Skeletal muscle tissue (tissue), 4 donors: ENCODE data around the gene PTH1R. TPM values are rescaled to one million over a fixed set of nuclear protein-coding genes. Genes with fewer than 3 reads are reported as not detected.
"Not testable (repeated sequence)": the region's sequence is repeated elsewhere in the genome, so short reads cannot be mapped to it uniquely, and the experiment has no call there.

Source experiments
- H3K27ac ChIP-seq: one replicate; pipeline ENCODE4 v1.7.0; 2013; ENCODE audit warnings: mild to moderate bottlenecking, low read depth, low read length, inconsistent platforms
- H3K27me3 ChIP-seq, 3 donors: one replicate each; pipeline ENCODE4 v1.7.0; 2013; ENCODE audit warnings: low read length in 3 of 3; ENCODE audit not compliant: control insufficient read depth in 3 of 3, insufficient read depth in 3 of 3
- H3K36me3 ChIP-seq, 3 donors: one replicate each; pipeline ENCODE4 v1.7.0; 2013; ENCODE audit warnings: low read length in 3 of 3; ENCODE audit not compliant: control insufficient read depth in 3 of 3, insufficient read depth in 3 of 3
- H3K4me1 ChIP-seq, 3 donors: one replicate each; pipeline ENCODE4 v1.7.0; 2013; ENCODE audit warnings: low read length in 3 of 3, mild to moderate bottlenecking in 3 of 3; ENCODE audit not compliant: control insufficient read depth in 3 of 3, insufficient read depth in 3 of 3
- H3K4me3 ChIP-seq, 3 donors: one replicate each; pipeline ENCODE4 v1.7.0; 2013; ENCODE audit warnings: low read length in 3 of 3
- H3K9ac ChIP-seq, 3 donors: one replicate each; pipeline ENCODE4 v1.7.0; 2013; ENCODE audit warnings: low read length in 3 of 3, mild to moderate bottlenecking in 3 of 3, moderate library complexity in 2 of 3, low read depth in 1 of 3
- H3K9me3 ChIP-seq, 3 donors: one replicate each; pipeline ENCODE4 v1.7.0; 2013; ENCODE audit warnings: low read length in 3 of 3; ENCODE audit not compliant: control insufficient read depth in 3 of 3
- total RNA-seq: library from RNA; depleted of rRNA; stranded (reverse); fragments of >200 nt; gene quantifications from one replicate; pipeline ENCODE4 v1.2.3, GENCODE V29; 2014
- donor health status: Osteomylitis.

Gene PTH1R
- total RNA-seq, 1 donor from 2014 or later = 9.4 TPM

DNA sequence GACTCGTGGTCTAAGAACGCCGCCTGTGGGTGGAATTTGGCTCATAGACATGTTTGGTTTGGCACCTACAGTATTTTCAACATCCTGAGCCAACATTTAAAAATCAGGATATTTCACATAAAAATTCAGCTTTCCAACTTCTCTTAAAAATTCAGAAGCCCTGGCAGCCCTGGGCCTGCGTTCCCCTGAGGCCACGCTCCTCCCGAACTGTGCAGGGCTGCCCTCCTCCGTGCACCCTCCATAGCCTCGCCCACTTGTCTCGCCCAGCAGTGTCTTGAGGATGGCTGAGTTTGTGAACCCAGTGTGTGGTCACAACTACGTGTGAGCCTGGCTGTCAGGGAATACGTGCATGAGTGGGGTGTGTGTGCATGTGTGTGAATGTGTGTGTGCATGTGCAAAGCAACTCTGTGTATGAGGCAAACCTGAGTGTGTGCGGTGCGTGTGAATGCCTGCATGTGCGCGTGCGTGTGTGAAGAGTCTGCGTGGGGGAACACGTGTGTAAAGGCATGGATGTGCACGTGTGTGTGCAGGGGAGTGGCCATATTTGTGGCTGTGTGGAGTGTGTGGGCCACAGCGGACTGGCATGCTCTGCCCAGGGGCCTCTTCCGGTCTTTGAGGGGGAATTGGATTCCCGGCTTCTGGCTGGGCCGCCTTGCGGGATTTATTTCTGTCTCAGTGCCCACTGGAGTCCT lies 30.9 kb downstream of the PTH1R start:
- Histone ChIP-seq H3K9ac (no peak overlapping the region), H3K27me3 (no peaks in the 10 kb centered on the region), H3K27ac (no peak overlapping the region), H3K36me3 (no peaks in the 10 kb centered on the region), H3K4me1 (peaks cover 18 to 20% (median 19%) of the 10 kb centered on the region in 3 donors), H3K4me3 (no peak overlapping the region), H3K9me3 (no peaks in the 10 kb centered on the region)

DNA sequence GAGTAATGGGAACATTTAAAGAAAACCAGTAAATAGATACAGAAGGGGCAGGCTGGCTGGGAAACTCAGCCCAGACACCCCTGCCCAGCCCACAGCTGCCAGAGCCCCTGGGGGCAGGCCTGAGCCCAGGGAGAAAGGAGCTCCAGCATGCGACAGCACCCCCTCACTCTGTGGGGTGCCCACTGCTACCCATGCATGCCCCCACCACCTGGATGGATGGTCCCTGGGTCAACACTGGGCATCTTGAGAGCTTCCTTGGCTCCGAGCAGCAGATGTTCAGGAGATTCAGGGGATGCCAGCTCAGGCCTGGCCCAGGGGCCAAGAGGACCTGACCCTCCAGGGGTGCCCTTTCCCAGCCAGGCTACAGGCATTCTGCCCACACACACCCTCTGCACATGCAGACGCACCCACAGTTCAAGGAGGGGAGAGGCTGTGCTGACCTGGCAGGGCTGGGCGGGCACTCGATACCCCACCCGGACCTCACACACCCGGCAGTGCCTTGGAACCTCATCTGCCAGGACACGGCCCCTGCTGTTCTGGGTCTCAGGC lies 31.5 kb downstream of the PTH1R start:
- Histone ChIP-seq H3K4me1 (peaks cover 23 to 26% (median 23%) of the 10 kb centered on the region in 3 donors), H3K27me3 (no peaks in the 10 kb centered on the region), H3K4me3 (peak overlapping the region; percentile 41 to 50 (median 41)), H3K9ac (peak overlapping the region in 2 of 3 donors; percentile 48 to 68), H3K9me3 (no peaks in the 10 kb centered on the region), H3K27ac (no peak overlapping the region), H3K36me3 (no peaks in the 10 kb centered on the region)

- Histone ChIP-seq H3K9ac (peak overlapping the region in 1 of 3 donors; percentile 68), H3K4me1 (peaks cover 23 to 26% (median 24%) of the 10 kb centered on the region in 3 donors), H3K27ac (no peak overlapping the region), H3K9me3 (no peaks in the 10 kb centered on the region), H3K27me3 (no peaks in the 10 kb centered on the region), H3K36me3 (no peaks in the 10 kb centered on the region), H3K4me3 (peak overlapping the region; percentile 41 to 50 (median 41))
These were observed 32.1 kb downstream of the PTH1R start for GRCh38 chr3:46909535-46910161.

GRCh38 chr3:46910166-46910760 lies 32.7 kb downstream of the PTH1R start:
- no peaks in the 10 kb centered on the region for H3K36me3 ChIP-seq
- H3K4me3 ChIP-seq = no peak overlapping the region
- no peaks in the 10 kb centered on the region for H3K9me3 ChIP-seq
- no peaks in the 10 kb centered on the region for H3K27me3 ChIP-seq
- H3K27ac ChIP-seq = no peak overlapping the region
- H3K9ac ChIP-seq = no peak overlapping the region
- H3K4me1 ChIP-seq = peaks cover 23 to 28% (median 24%) of the 10 kb centered on the region in 3 donors

GRCh38 chr3:46910914-46911313 lies 33.4 kb downstream of the PTH1R start:
- H3K36me3 ChIP-seq, H3K9me3 ChIP-seq, H3K27me3 ChIP-seq, H3K4me3 ChIP-seq, H3K27ac ChIP-seq, H3K9ac ChIP-seq: not testable (repeated sequence)
- H3K4me1 ChIP-seq = peaks cover 23 to 33% (median 28%) of the 10 kb centered on the region in 3 donors

- peaks cover 0 to 4% (median 0%) of the 10 kb centered on the region in 3 donors for H3K9me3 ChIP-seq
- H3K9ac ChIP-seq = no peak overlapping the region
- H3K27me3 ChIP-seq = no peaks in the 10 kb centered on the region
- no peak overlapping the region for H3K4me3 ChIP-seq
- peaks cover 3 to 14% (median 10%) of the 10 kb centered on the region in 3 donors for H3K36me3 ChIP-seq
- no peak overlapping the region for H3K27ac ChIP-seq
- peaks cover 23 to 33% (median 28%) of the 10 kb centered on the region in 3 donors for H3K4me1 ChIP-seq
These were observed 35.5 kb downstream of the PTH1R start for GRCh38 chr3:46912986-46913385.

DNA sequence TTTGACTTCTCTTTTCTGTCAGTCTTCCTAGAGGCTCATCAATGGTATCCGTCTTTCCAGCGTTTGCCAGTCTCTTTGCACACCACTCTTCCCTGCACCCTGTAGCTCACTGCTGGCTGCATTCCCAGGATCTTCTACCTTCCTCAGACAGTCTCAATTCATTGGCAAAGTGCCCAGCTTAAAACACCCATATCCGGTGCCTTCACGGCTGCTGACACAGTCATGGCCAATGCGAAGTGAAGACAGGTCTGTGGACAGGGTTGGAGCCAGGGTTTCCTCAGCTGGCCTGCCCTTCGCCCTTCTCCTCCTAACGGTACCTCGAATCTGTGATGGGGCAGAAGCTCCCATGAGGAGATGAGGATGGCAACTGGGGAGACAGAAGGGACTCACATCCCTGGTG lies 36.1 kb downstream of the PTH1R start:
- Histone ChIP-seq H3K4me3 (no peak overlapping the region), H3K4me1 (peaks cover 19 to 29% (median 22%) of the 10 kb centered on the region in 3 donors), H3K27me3 (no peaks in the 10 kb centered on the region), H3K9ac (no peak overlapping the region), H3K9me3 (peaks cover 0 to 4% (median 0%) of the 10 kb centered on the region in 3 donors), H3K27ac (peak overlapping the region; percentile 9), H3K36me3 (peaks cover 6 to 19% (median 16%) of the 10 kb centered on the region in 3 donors)

DNA sequence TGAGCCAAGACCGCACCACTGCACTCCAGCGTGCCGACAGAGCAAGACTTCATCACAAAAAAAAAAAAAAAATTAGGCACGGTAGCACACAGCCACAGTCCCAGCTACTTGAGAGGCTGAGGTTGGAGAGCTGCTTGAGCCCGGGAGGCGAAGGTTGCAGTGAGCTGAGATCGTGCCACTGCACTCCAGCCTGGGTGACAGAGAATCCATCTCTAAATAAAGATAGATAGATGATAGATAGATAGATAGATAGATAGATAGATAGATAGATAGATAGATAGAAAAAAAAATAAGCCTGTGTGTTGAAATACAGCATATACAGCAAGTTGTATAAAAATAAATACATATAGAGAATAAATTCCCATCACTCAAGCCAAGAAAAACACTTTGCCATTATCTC lies 37.3 kb downstream of the PTH1R start:
- Histone ChIP-seq H3K9ac (no peak overlapping the region), H3K36me3 (peaks cover 7 to 23% (median 19%) of the 10 kb centered on the region in 3 donors), H3K27ac (no peak overlapping the region), H3K4me1 (peaks cover 6 to 17% (median 14%) of the 10 kb centered on the region in 3 donors), H3K27me3 (no peaks in the 10 kb centered on the region), H3K9me3 (peaks cover 0 to 4% (median 0%) of the 10 kb centered on the region in 3 donors), H3K4me3 (no peak overlapping the region)

DNA sequence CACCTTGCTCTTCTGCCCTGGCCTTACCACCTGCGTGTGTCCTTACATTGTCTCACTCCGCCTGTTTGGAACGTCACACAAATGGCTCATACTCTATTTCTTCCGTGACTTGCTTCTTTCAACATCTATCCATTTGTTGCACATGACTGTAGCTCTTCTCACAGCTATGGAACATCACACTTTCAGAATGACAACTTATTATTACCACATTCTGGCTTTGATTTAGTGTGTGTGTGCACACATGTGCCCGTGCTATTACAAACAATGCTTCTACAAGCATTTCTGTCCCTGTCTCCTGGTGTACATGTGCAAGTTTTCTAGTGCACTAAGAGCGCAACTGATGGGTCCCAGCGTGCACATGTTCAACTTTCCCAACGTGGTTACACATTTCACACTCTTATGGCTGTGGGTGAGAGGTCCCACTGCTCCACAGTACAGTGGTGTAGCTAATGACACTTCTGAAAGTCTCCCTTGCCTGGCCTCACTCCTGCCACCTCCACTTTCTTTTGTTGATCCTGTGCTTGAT lies 37.8 kb downstream of the PTH1R start:
- Histone ChIP-seq H3K36me3 (peaks cover 9 to 26% (median 22%) of the 10 kb centered on the region in 3 donors), H3K9ac (no peak overlapping the region), H3K27me3 (no peaks in the 10 kb centered on the region), H3K9me3 (peaks cover 0 to 4% (median 0%) of the 10 kb centered on the region in 3 donors), H3K4me3 (no peak overlapping the region), H3K27ac (no peak overlapping the region), H3K4me1 (peaks cover 7 to 17% (median 16%) of the 10 kb centered on the region in 3 donors)
